ENCODE data around the gene KRT78.

DNA sequence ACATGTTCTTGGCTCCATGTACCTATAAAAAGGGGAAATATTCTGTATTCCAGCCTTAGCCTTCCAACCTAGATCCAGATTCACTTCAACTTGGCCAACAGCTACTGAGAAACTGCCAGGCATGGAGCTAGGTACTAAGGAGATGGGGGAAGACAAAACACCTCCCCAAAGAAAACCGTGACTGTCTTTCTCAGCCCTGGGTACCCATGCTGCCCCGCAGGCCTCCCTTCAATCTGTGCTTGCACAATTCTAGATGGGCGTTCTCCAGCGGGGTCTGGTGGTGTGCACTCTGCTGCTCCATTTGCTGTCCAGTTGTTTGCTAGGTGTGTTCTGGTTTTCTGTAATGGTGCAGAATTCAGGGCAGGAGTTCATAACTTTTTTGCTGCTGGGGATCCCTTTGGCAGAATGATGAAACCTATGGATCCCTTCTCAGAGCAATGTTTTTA, 34.1 kb downstream of the KRT78 start:
- TF ChIP-seq CTCF (conservative IDR thresholded peaks at IDR 0.05; ENCODE audit: low read length) = no peak
- no peak for TF ChIP-seq EZH2phosphoT487 (IDR thresholded peaks at IDR 0.05; ENCODE audit: borderline replicate concordance, low read depth, low read length)
